ENCODE measurements around the gene FAM83B.

DNA sequence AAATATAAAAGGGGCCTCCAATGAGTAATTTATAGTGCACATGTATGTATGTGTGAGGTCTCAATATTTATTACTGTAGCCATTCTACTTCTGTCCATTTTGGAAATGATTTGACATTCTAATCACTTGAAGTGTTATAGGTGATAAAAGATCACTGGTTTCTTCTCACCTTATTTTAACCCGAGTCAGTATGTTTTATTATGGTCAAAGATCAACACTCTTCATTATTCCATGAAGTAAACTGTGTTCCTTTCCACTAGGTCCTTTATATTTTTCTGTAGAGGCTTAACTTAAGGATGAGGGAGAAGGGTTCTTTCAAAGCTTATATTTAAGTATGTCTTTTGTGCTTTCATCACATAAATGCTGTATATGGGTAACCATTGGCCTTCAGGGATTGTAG is 47.2 kb downstream of the FAM83B start:
- TF ChIP-seq, protein P1, sequence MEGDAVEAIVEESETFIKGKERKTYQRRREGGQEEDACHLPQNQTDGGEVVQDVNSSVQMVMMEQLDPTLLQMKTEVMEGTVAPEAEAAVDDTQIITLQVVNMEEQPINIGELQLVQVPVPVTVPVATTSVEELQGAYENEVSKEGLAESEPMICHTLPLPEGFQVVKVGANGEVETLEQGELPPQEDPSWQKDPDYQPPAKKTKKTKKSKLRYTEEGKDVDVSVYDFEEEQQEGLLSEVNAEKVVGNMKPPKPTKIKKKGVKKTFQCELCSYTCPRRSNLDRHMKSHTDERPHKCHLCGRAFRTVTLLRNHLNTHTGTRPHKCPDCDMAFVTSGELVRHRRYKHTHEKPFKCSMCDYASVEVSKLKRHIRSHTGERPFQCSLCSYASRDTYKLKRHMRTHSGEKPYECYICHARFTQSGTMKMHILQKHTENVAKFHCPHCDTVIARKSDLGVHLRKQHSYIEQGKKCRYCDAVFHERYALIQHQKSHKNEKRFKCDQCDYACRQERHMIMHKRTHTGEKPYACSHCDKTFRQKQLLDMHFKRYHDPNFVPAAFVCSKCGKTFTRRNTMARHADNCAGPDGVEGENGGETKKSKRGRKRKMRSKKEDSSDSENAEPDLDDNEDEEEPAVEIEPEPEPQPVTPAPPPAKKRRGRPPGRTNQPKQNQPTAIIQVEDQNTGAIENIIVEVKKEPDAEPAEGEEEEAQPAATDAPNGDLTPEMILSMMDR (IDR thresholded peaks at IDR 0.05; ENCODE audit: low read depth, low read length, poor library complexity, severe bottlenecking), result no peak
- TF ChIP-seq EZH2phosphoT487 (IDR thresholded peaks at IDR 0.05; ENCODE audit: borderline replicate concordance, low read length), result no peak

Measured in DOHH2 (cell line).